HEK293 (cell line): Measurements from ENCODE around the gene MKX.

ENCODE experiments used
- CTCF ChIA-PET: fragments of 350-600 bp; formaldehyde crosslinking; extraction: SDS; loops from one replicate; lab custom pipeline; 2021; ENCODE audit warnings: antibody characterized with exemption; lab: Yijun Ruan, JAX
- POLR2A ChIA-PET: fragments of 300-600 bp; formaldehyde crosslinking; extraction: SDS; loops from one replicate; lab custom pipeline; 2020; ENCODE audit warnings: antibody characterized with exemption, inconsistent platforms; lab: Yijun Ruan, JAX
- H3K27ac ChIP-seq: fragments of 200-500 bp; sonication (Bioruptor generic); 2 replicates; pipeline ENCODE4 v1.5.1; 2014; ENCODE audit warnings: low read depth, low read length, control low read depth, inconsistent platforms; ENCODE audit errors: extremely low read depth
- H3K36me3 ChIP-seq, 2 experiments: fragments of 200-500 bp in 1 of 2; sonication (Bioruptor generic) in 1 of 2; 1 replicate in 1 of 2; 2 replicates in 1 of 2; pipeline ENCODE4 v1.5.1; 2014 to 2017; ENCODE audit warnings: inconsistent platforms in 2 of 2, low read length in 2 of 2; ENCODE audit not compliant: control insufficient read depth in 2 of 2, insufficient read depth in 1 of 2
- H3K4me1 ChIP-seq: fragments of 200-500 bp; sonication (Bioruptor generic); 2 replicates; pipeline ENCODE4 v1.5.1; 2014; ENCODE audit warnings: mild to moderate bottlenecking, low read length, inconsistent platforms; ENCODE audit not compliant: control insufficient read depth, insufficient read depth
- H3K4me3 ChIP-seq: 2 replicates; pipeline ENCODE4 v1.5.1; 2011; ENCODE audit warnings: low read depth, mild to moderate bottlenecking, control low read depth, low read length, moderate library complexity
- H3K9me3 ChIP-seq: fragments of 200-500 bp; sonication (Bioruptor generic); 2 replicates; pipeline ENCODE4 v1.5.1; 2014; ENCODE audit warnings: low read depth, low read length, inconsistent platforms; ENCODE audit not compliant: control insufficient read depth, insufficient read depth
- GFI1B ChIP-seq: fragments of 450-650 bp; formaldehyde crosslinking; IDR thresholded peaks from 2 replicates; pipeline ENCODE4 v1.5.1; 2016; ENCODE audit warnings: missing biosample characterization, missing genetic modification characterization
- GLIS1 ChIP-seq: fragments of 450-650 bp; formaldehyde crosslinking; IDR thresholded peaks from 2 replicates; pipeline ENCODE4 v1.5.1; 2016; ENCODE audit warnings: missing biosample characterization, missing genetic modification characterization
- KLF9 ChIP-seq: fragments of 450-650 bp; formaldehyde crosslinking; IDR thresholded peaks from 2 replicates; pipeline ENCODE4 v1.5.1; 2016; ENCODE audit warnings: missing biosample characterization, missing genetic modification characterization, low read depth
- OVOL3 ChIP-seq: fragments of 450-650 bp; formaldehyde crosslinking; IDR thresholded peaks from 2 replicates; pipeline ENCODE4 v1.5.1; 2016; ENCODE audit warnings: missing biosample characterization, missing genetic modification characterization
- SETDB1 ChIP-seq: IDR thresholded peaks from one replicate; pipeline ENCODE4 v1.6.1; 2017; ENCODE audit warnings: mild to moderate bottlenecking, low read length, moderate library complexity, mixed read lengths; ENCODE audit not compliant: insufficient read length
- ZFP37 ChIP-seq: fragments of 450-650 bp; formaldehyde crosslinking; IDR thresholded peaks from 2 replicates; pipeline ENCODE4 v1.5.1; 2016; ENCODE audit warnings: missing biosample characterization, missing genetic modification characterization
- ZFP69B ChIP-seq: fragments of 450-650 bp; formaldehyde crosslinking; IDR thresholded peaks from 2 replicates; pipeline ENCODE4 v1.5.1; 2016; ENCODE audit warnings: missing biosample characterization, missing genetic modification characterization
- ZNF146 ChIP-seq: fragments of 450-650 bp; formaldehyde crosslinking; IDR thresholded peaks from 2 replicates; pipeline ENCODE4 v1.5.1; 2016; ENCODE audit warnings: missing biosample characterization, missing genetic modification characterization
- ZNF202 ChIP-seq: fragments of 450-650 bp; formaldehyde crosslinking; IDR thresholded peaks from 2 replicates; pipeline ENCODE4 v1.5.1; 2016; ENCODE audit warnings: missing biosample characterization, missing genetic modification characterization, borderline replicate concordance
- ZNF239 ChIP-seq: fragments of 450-650 bp; formaldehyde crosslinking; IDR thresholded peaks from 2 replicates; pipeline ENCODE4 v1.5.1; 2016; ENCODE audit warnings: missing biosample characterization, missing genetic modification characterization
- ZNF302 ChIP-seq: fragments of 450-650 bp; formaldehyde crosslinking; IDR thresholded peaks from 2 replicates; pipeline ENCODE4 v1.5.1; 2016; ENCODE audit warnings: missing biosample characterization, missing genetic modification characterization, low read depth
- ZNF433 ChIP-seq: fragments of 450-650 bp; formaldehyde crosslinking; IDR thresholded peaks from 2 replicates; pipeline ENCODE4 v1.5.1; 2016; ENCODE audit warnings: missing biosample characterization, missing genetic modification characterization, low read depth
- ZNF48 ChIP-seq: fragments of 450-650 bp; formaldehyde crosslinking; IDR thresholded peaks from 2 replicates; pipeline ENCODE4 v1.5.1; 2016; ENCODE audit warnings: missing biosample characterization, missing genetic modification characterization
- ZNF530 ChIP-seq: fragments of 450-650 bp; formaldehyde crosslinking; IDR thresholded peaks from 2 replicates; pipeline ENCODE4 v1.5.1; 2016; ENCODE audit warnings: low read depth, missing biosample characterization, missing genetic modification characterization
- ZNF558 ChIP-seq: fragments of 450-650 bp; formaldehyde crosslinking; IDR thresholded peaks from 2 replicates; pipeline ENCODE4 v1.5.1; 2016; ENCODE audit warnings: missing biosample characterization, missing genetic modification characterization
- ZNF571 ChIP-seq: fragments of 450-650 bp; formaldehyde crosslinking; IDR thresholded peaks from 2 replicates; pipeline ENCODE4 v1.5.0; 2017; ENCODE audit warnings: missing biosample characterization, missing genetic modification characterization
- ZNF585B ChIP-seq: fragments of 450-650 bp; formaldehyde crosslinking; IDR thresholded peaks from 2 replicates; pipeline ENCODE4 v1.5.1; 2016; ENCODE audit warnings: missing biosample characterization, missing genetic modification characterization
- ZNF776 ChIP-seq: fragments of 450-650 bp; formaldehyde crosslinking; IDR thresholded peaks from 2 replicates; pipeline ENCODE4 v1.5.0; 2017; ENCODE audit warnings: missing biosample characterization, missing genetic modification characterization, borderline replicate concordance
- ZNF791 ChIP-seq: fragments of 450-650 bp; formaldehyde crosslinking; IDR thresholded peaks from 2 replicates; pipeline ENCODE4 v1.5.1; 2016; ENCODE audit warnings: missing biosample characterization, missing genetic modification characterization
- ZNF843 ChIP-seq: fragments of 450-650 bp; formaldehyde crosslinking; IDR thresholded peaks from 2 replicates; pipeline ENCODE4 v1.5.1; 2016; ENCODE audit warnings: missing biosample characterization, missing genetic modification characterization
- ZSCAN23 ChIP-seq: fragments of 450-650 bp; formaldehyde crosslinking; IDR thresholded peaks from 2 replicates; pipeline ENCODE4 v1.5.1; 2016; ENCODE audit warnings: missing biosample characterization, missing genetic modification characterization
- ZXDB ChIP-seq: fragments of 450-650 bp; formaldehyde crosslinking; IDR thresholded peaks from 2 replicates; pipeline ENCODE4 v1.5.1; 2016; ENCODE audit warnings: missing biosample characterization, missing genetic modification characterization
- TF ChIP-seq, protein P1 (sequence below): fragments of 450-650 bp; formaldehyde crosslinking; IDR thresholded peaks from 2 replicates; pipeline ENCODE4 v1.5.1; 2016; ENCODE audit warnings: missing biosample characterization, missing genetic modification characterization
- TF ChIP-seq, protein P2 (sequence below): fragments of 450-650 bp; formaldehyde crosslinking; IDR thresholded peaks from 2 replicates; pipeline ENCODE4 v1.5.1; 2016; ENCODE audit warnings: missing biosample characterization, missing genetic modification characterization, borderline replicate concordance
- TF ChIP-seq, protein P3 (sequence below): fragments of 450-650 bp; formaldehyde crosslinking; IDR thresholded peaks from 2 replicates; pipeline ENCODE4 v1.5.1; 2016; ENCODE audit warnings: missing biosample characterization, missing genetic modification characterization
- TF ChIP-seq, protein P4 (sequence below): fragments of 450-650 bp; formaldehyde crosslinking; IDR thresholded peaks from 2 replicates; pipeline ENCODE4 v1.5.0; 2017; ENCODE audit warnings: missing biosample characterization, missing genetic modification characterization, borderline replicate concordance

The MKX gene

DNA sequence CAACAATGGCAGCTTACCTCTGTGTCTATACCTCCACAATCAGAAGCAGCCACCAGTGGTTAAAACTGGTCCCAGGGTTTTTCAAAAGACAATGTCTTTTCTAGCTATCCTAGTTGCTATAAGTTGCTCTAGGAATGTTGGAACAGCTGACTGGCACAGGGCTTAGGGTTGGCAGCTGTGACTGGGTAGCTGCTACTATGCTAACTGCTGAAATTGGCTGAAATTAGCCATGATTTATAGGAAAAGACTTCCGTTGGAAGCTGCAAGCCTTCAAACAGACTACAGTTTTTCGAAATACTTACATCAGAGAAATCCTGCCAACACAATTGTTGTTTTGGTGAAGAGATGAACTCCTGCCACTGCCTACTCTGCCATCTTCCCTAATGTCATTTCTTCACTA, 102.3 kb downstream of the MKX start:
- Histone ChIP-seq H3K9me3 (no peaks in the 10 kb centered on the region), H3K36me3 (no peaks in the 10 kb centered on the region), H3K4me1 (no peaks in the 10 kb centered on the region), H3K27ac (no peak overlapping the region), H3K4me3 (no peak overlapping the region)
- no peak for TF ChIP-seq ZNF530 (tag by site-specific recombination)
- no peak for TF ChIP-seq ZFP37 (tag by site-specific recombination)
- no peak for TF ChIP-seq ZNF776
- no peak for TF ChIP-seq GFI1B (tag by site-specific recombination)
- TF ChIP-seq OVOL3 (tag by site-specific recombination): no peak
- TF ChIP-seq, protein P1, sequence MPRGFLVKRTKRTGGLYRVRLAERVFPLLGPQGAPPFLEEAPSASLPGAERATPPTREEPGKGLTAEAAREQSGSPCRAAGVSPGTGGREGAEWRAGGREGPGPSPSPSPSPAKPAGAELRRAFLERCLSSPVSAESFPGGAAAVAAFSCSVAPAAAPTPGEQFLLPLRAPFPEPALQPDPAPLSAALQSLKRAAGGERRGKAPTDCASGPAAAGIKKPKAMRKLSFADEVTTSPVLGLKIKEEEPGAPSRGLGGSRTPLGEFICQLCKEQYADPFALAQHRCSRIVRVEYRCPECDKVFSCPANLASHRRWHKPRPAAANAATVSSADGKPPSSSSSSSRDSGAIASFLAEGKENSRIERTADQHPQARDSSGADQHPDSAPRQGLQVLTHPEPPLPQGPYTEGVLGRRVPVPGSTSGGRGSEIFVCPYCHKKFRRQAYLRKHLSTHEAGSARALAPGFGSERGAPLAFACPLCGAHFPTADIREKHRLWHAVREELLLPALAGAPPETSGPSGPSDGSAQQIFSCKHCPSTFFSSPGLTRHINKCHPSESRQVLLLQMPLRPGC (tag by site-specific recombination): no peak
- no peak for TF ChIP-seq ZNF571 (tag by site-specific recombination)
- no peak for TF ChIP-seq ZNF433 (tag by site-specific recombination)
- no peak for TF ChIP-seq ZSCAN23 (tag by site-specific recombination)
- TF ChIP-seq, protein P2, sequence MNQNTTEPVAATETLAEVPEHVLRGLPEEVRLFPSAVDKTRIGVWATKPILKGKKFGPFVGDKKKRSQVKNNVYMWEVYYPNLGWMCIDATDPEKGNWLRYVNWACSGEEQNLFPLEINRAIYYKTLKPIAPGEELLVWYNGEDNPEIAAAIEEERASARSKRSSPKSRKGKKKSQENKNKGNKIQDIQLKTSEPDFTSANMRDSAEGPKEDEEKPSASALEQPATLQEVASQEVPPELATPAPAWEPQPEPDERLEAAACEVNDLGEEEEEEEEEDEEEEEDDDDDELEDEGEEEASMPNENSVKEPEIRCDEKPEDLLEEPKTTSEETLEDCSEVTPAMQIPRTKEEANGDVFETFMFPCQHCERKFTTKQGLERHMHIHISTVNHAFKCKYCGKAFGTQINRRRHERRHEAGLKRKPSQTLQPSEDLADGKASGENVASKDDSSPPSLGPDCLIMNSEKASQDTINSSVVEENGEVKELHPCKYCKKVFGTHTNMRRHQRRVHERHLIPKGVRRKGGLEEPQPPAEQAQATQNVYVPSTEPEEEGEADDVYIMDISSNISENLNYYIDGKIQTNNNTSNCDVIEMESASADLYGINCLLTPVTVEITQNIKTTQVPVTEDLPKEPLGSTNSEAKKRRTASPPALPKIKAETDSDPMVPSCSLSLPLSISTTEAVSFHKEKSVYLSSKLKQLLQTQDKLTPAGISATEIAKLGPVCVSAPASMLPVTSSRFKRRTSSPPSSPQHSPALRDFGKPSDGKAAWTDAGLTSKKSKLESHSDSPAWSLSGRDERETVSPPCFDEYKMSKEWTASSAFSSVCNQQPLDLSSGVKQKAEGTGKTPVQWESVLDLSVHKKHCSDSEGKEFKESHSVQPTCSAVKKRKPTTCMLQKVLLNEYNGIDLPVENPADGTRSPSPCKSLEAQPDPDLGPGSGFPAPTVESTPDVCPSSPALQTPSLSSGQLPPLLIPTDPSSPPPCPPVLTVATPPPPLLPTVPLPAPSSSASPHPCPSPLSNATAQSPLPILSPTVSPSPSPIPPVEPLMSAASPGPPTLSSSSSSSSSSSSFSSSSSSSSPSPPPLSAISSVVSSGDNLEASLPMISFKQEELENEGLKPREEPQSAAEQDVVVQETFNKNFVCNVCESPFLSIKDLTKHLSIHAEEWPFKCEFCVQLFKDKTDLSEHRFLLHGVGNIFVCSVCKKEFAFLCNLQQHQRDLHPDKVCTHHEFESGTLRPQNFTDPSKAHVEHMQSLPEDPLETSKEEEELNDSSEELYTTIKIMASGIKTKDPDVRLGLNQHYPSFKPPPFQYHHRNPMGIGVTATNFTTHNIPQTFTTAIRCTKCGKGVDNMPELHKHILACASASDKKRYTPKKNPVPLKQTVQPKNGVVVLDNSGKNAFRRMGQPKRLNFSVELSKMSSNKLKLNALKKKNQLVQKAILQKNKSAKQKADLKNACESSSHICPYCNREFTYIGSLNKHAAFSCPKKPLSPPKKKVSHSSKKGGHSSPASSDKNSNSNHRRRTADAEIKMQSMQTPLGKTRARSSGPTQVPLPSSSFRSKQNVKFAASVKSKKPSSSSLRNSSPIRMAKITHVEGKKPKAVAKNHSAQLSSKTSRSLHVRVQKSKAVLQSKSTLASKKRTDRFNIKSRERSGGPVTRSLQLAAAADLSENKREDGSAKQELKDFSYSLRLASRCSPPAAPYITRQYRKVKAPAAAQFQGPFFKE: no peak
- TF ChIP-seq ZNF48 (tag by site-specific recombination): no peak
- TF ChIP-seq ZNF585B (tag by site-specific recombination): no peak
- TF ChIP-seq ZNF202 (tag by site-specific recombination): no peak
- TF ChIP-seq ZFP69B (tag by site-specific recombination): no peak
- no peak for TF ChIP-seq GLIS1 (tag by site-specific recombination)
- TF ChIP-seq, protein P3, sequence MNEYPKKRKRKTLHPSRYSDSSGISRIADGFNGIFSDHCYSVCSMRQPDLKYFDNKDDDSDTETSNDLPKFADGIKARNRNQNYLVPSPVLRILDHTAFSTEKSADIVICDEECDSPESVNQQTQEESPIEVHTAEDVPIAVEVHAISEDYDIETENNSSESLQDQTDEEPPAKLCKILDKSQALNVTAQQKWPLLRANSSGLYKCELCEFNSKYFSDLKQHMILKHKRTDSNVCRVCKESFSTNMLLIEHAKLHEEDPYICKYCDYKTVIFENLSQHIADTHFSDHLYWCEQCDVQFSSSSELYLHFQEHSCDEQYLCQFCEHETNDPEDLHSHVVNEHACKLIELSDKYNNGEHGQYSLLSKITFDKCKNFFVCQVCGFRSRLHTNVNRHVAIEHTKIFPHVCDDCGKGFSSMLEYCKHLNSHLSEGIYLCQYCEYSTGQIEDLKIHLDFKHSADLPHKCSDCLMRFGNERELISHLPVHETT (tag by site-specific recombination): no peak
- no peak for TF ChIP-seq ZNF146 (tag by site-specific recombination)
- TF ChIP-seq ZXDB: no peak
- CTCF ChIA-PET: no interaction called here
- POLR2A ChIA-PET: no interaction called here

DNA sequence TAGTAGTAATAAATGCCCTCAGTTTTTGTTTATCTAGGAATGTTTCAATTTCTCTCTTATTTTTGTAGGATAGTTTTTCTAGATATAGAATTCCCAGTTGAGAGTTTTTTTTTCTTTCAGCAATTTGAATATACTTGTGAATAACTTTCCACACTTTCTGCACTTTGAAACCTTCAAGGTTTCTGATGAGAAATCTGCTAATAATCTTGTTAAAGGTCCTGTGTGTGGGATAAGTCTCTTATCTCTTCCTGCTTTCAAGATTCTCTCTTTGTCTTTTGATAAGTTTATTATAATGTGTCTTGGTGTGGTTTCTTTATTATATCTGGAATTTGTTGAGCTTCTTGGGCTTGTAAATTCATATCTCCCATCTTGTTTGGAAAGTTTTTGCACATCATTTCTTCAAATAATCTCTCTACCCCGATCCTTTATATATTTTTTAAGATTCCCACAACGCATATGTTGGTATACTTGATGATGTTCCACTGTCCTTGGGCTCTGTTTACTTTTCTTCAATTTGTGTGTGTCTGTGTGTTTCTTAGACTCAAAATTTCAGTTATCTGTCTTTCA, 103.5 kb downstream of the MKX start:
- Histone ChIP-seq H3K27ac (no peak overlapping the region), H3K36me3 (no peaks in the 10 kb centered on the region), H3K4me3 (no peak overlapping the region), H3K4me1 (no peaks in the 10 kb centered on the region), H3K9me3 (no peaks in the 10 kb centered on the region)
- ChIA-PET CTCF (no interaction called here), POLR2A (no interaction called here)
- TF ChIP-seq KLF9 (tag by site-specific recombination) (no peak), ZNF239 (tag by site-specific recombination) (no peak), ZNF558 (tag by site-specific recombination) (peak; percentile 97), ZNF776 (no peak), ZNF843 (tag by site-specific recombination) (no peak), ZNF302 (tag by site-specific recombination) (no peak), ZNF791 (tag by site-specific recombination) (peak; percentile 89), SETDB1 (peak; percentile 59)
- TF ChIP-seq, protein P4, sequence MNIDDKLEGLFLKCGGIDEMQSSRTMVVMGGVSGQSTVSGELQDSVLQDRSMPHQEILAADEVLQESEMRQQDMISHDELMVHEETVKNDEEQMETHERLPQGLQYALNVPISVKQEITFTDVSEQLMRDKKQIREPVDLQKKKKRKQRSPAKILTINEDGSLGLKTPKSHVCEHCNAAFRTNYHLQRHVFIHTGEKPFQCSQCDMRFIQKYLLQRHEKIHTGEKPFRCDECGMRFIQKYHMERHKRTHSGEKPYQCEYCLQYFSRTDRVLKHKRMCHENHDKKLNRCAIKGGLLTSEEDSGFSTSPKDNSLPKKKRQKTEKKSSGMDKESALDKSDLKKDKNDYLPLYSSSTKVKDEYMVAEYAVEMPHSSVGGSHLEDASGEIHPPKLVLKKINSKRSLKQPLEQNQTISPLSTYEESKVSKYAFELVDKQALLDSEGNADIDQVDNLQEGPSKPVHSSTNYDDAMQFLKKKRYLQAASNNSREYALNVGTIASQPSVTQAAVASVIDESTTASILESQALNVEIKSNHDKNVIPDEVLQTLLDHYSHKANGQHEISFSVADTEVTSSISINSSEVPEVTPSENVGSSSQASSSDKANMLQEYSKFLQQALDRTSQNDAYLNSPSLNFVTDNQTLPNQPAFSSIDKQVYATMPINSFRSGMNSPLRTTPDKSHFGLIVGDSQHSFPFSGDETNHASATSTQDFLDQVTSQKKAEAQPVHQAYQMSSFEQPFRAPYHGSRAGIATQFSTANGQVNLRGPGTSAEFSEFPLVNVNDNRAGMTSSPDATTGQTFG (tag by site-specific recombination): no peak
